Suprapubic skin (tissue), 4 donors: Measurements from ENCODE around the gene ZNF385A. TPM values are rescaled to one million over a fixed set of nuclear protein-coding genes. Genes with fewer than 3 reads are reported as not detected.
A peak's percentile ranks its signal among the peaks of the same experiment; 100 is the strongest.

Experiments used
- DNase-seq, 2 donors: peaks; one replicate each; pipeline ENCODE4 v3.0.0-alpha.2; 2019; ENCODE audit warnings: low spot score in 2 of 2
- H3K27ac ChIP-seq: fragments of 200-600 bp; sonication (generic); one replicate; pipeline ENCODE4 v1.5.1; 2019
- H3K27me3 ChIP-seq: fragments of 200-600 bp; sonication (generic); one replicate; pipeline ENCODE4 v1.5.1; 2019
- H3K36me3 ChIP-seq: fragments of 200-600 bp; sonication (generic); one replicate; pipeline ENCODE4 v1.5.1; 2019
- H3K4me1 ChIP-seq: fragments of 200-600 bp; sonication (generic); one replicate; pipeline ENCODE4 v1.5.1; 2019
- H3K4me3 ChIP-seq: fragments of 200-600 bp; sonication (generic); one replicate; pipeline ENCODE4 v1.5.1; 2019; ENCODE audit warnings: mild to moderate bottlenecking
- H3K9me3 ChIP-seq: fragments of 200-600 bp; sonication (generic); one replicate; pipeline ENCODE4 v1.5.1; 2019
- EP300 ChIP-seq: sonication (generic); formaldehyde crosslinking; IDR thresholded peaks from one replicate; pipeline ENCODE4 v1.6.1; 2017; ENCODE audit warnings: antibody characterized with exemption
- POLR2A ChIP-seq, 2 donors: fragments of 450-650 bp; IDR thresholded peaks; one replicate each; pipeline ENCODE4 v1.6.1; 2017; ENCODE audit warnings: antibody characterized with exemption in 2 of 2, mild to moderate bottlenecking in 2 of 2, moderate library complexity in 2 of 2
- POLR2AphosphoS5 ChIP-seq, 3 donors: sonication (generic); formaldehyde crosslinking; IDR thresholded peaks; one replicate each; pipeline ENCODE4 v1.6.1; 2017; ENCODE audit warnings: antibody characterized with exemption in 3 of 3
- WGBS: methylation state at CpG from one replicate; pipeline ENCODE4 v1.1.5; 2018; 5-methylcytosine and 5-hydroxymethylcytosine counted together
- total RNA-seq, 4 donors: library from RNA; depleted of rRNA; stranded (reverse); fragments of >200 nt; gene quantifications; one replicate each; pipeline ENCODE4 v1.1.0, GENCODE V29; 2016
- TF ChIP-seq, protein P1 (sequence below), 2 donors: fragments of 200-600 bp in 1 of 2; fragments of 450-650 bp in 1 of 2; sonication (generic) in 1 of 2; IDR thresholded peaks; one replicate each; pipeline ENCODE4 v1.5.1; 2016 to 2019; ENCODE audit warnings: antibody characterized with exemption in 2 of 2, mild to moderate bottlenecking in 1 of 2, moderate library complexity in 1 of 2

Gene ZNF385A
- total RNA-seq, 4 donors from 2014 or later: 99.5 to 134 (median 113) TPM

DNA sequence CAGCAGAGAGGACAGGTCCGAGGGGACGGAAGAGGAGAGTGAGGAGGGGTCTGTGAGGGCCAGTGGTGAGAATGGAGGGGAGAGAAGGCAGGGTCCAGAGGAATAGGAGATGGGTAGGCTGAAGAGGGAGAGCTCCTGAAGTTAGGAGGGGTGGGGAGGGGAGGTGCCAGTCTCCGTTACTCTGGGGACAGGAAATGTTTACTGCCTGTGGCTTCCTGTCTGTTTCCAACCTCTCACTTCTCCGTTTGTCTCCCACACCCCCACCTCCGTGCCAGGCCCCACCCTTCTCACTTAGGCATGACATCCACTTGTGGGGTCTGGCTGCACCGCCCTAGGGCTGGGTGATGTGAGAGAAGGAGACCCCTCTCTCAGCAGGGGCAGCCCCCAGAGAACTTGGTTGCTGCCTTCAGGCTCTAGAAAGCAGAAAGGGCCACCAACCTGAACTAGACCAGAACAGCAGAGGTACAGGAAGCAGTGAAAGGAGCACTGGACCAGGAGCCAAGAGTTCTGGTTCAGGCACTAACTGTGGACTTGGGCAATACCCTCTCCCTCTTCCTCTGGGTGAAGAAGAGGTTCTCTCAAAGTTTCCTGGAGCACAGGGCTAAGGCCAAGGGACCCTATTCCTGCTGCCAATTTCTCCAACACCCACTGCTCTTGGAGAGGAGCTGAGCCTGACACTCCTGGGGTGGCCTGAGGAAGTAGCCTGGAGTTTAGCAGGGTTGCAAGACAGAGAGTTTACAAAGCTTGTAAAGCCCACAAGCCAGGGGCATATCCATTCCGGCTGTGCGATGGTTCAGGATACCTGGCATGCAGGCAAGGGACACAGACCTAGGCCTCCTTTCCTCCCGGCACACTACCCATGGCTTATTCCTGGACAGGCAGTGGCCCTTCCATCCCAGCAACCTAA is 29.0 kb upstream of the ZNF385A start:
- Histone ChIP-seq H3K4me3 (peak overlapping the region; percentile 64), H3K27me3 (no peaks in the 10 kb centered on the region), H3K36me3 (peaks cover 19% of the 10 kb centered on the region), H3K27ac (peak overlapping the region; percentile 73), H3K4me1 (peaks cover 73% of the 10 kb centered on the region), H3K9me3 (no peaks in the 10 kb centered on the region)
- no peak for TF ChIP-seq POLR2A (IDR thresholded peaks at IDR 0.05)
- TF ChIP-seq POLR2AphosphoS5 (IDR thresholded peaks at IDR 0.05): no peak
- TF ChIP-seq, protein P1, sequence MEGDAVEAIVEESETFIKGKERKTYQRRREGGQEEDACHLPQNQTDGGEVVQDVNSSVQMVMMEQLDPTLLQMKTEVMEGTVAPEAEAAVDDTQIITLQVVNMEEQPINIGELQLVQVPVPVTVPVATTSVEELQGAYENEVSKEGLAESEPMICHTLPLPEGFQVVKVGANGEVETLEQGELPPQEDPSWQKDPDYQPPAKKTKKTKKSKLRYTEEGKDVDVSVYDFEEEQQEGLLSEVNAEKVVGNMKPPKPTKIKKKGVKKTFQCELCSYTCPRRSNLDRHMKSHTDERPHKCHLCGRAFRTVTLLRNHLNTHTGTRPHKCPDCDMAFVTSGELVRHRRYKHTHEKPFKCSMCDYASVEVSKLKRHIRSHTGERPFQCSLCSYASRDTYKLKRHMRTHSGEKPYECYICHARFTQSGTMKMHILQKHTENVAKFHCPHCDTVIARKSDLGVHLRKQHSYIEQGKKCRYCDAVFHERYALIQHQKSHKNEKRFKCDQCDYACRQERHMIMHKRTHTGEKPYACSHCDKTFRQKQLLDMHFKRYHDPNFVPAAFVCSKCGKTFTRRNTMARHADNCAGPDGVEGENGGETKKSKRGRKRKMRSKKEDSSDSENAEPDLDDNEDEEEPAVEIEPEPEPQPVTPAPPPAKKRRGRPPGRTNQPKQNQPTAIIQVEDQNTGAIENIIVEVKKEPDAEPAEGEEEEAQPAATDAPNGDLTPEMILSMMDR (IDR thresholded peaks at IDR 0.05): no peak
- TF ChIP-seq EP300: no peak
- 39% methylated on average over 9 of the region's 9 CpGs for WGBS
- DNase-seq: peak in 1 of 2 donors; percentile 89

DNA sequence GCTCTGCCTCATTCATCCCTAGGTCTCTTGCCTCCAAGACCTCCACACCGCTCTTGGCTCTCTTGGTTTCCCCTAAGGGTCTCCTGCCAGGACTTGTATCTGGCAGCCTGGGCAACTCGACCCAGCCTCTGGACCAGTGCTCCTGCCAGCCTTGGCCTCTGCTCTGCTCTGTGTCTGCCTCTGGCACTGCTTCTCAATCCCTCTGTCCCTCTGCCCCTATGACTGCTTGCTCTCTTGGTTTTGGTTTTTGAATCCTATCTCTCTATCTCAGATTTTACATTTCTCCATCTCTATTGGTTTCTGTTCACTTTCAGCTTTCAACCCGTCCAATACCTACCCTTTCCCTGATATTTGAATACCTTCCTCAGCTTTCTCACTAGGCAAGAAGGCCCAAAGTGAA is 28.3 kb upstream of the ZNF385A start:
- WGBS: 67% methylated on average over 3 of the region's 3 CpGs
- Histone ChIP-seq H3K27ac (peak overlapping the region; percentile 73), H3K27me3 (no peaks in the 10 kb centered on the region), H3K4me1 (peaks cover 80% of the 10 kb centered on the region), H3K9me3 (no peaks in the 10 kb centered on the region), H3K4me3 (peak overlapping the region; percentile 64), H3K36me3 (peaks cover 26% of the 10 kb centered on the region)
- DNase-seq: no peak
- TF ChIP-seq EP300 (no peak), POLR2A (IDR thresholded peaks at IDR 0.05) (no peak), POLR2AphosphoS5 (IDR thresholded peaks at IDR 0.05) (no peak)
- TF ChIP-seq, protein P1 (IDR thresholded peaks at IDR 0.05): no peak

DNA sequence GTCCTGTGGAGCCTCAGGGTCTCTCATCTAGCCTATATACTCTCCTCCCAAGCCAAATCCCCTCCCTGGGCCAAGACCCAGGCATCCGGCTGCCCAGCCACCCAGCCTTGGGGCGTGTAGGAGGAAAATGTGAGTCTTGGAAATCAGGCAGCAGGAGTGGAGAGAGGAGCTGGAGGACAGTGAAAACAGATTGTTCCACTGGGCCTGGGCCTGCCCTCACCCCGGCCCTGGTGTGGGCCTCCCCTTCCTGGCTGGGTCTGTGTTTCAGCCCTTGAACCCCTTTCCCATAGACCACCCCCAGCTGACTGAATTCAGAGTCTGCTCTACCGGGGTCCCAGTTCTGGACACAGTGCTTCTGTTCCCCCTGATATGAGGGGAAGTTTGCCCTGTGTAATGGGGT is 27.8 kb upstream of the ZNF385A start:
- Histone ChIP-seq H3K27ac (peak overlapping the region; percentile 73), H3K4me1 (peaks cover 80% of the 10 kb centered on the region), H3K9me3 (no peaks in the 10 kb centered on the region), H3K4me3 (peak overlapping the region; percentile 64), H3K27me3 (no peaks in the 10 kb centered on the region), H3K36me3 (peaks cover 30% of the 10 kb centered on the region)
- no peak for TF ChIP-seq POLR2AphosphoS5 (IDR thresholded peaks at IDR 0.05)
- TF ChIP-seq, protein P1 (IDR thresholded peaks at IDR 0.05): no peak
- TF ChIP-seq EP300: no peak
- no peak for TF ChIP-seq POLR2A (IDR thresholded peaks at IDR 0.05)
- 43% methylated on average over 3 of the region's 4 CpGs for WGBS
- DNase-seq: peak in 1 of 2 donors; percentile 58

DNA sequence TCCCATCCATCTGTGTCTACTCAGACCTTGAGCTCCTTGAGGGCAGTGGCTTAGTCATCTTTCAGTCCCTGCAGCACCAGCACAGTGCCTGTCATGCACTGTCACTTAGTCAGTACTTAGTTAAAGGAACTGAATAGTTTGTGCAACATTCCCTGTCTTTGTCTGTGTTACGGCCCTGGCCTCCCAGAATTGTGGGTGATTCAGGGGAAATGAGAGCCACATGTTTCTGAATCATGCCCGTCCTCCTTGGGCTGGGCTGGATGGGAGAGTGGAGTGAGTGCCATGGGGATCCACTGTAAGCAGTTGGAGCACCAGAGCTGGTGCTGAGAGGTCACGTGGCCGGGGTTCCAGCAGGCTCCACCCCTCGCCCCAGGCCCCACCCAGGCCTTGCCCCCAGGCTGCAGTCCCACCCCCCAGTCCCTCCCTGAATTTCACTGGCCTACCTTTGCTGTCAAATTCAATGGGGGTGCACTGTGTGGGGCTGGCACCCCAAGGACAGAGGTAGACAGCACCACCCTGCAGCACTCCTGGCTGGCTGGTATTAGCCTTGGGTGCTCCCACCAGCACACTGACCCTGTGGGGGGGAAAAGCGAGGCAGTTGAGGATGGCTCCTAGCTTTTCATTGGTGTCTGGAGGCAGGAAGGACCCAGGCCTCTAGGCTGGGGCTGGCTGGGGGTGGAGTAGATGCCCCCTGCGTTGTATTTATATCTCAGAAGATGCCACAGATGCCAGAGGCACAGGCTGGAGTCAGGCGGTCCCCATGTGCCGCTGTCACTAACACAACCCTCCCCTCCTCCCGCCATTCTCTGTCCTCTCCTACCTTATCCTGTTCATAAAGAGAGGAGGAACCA is 27.1 kb upstream of the ZNF385A start:
- peak; percentile 91 to 92 for DNase-seq
- Histone ChIP-seq H3K9me3 (no peaks in the 10 kb centered on the region), H3K4me1 (peaks cover 80% of the 10 kb centered on the region), H3K27ac (peak overlapping the region; percentile 73), H3K36me3 (peaks cover 38% of the 10 kb centered on the region), H3K4me3 (peak overlapping the region; percentile 64), H3K27me3 (no peaks in the 10 kb centered on the region)
- 55% methylated on average over 6 of the region's 10 CpGs for WGBS
- TF ChIP-seq POLR2AphosphoS5 (IDR thresholded peaks at IDR 0.05): peak in 1 of 3 donors; percentile 68
- TF ChIP-seq POLR2A (IDR thresholded peaks at IDR 0.05): no peak

DNA sequence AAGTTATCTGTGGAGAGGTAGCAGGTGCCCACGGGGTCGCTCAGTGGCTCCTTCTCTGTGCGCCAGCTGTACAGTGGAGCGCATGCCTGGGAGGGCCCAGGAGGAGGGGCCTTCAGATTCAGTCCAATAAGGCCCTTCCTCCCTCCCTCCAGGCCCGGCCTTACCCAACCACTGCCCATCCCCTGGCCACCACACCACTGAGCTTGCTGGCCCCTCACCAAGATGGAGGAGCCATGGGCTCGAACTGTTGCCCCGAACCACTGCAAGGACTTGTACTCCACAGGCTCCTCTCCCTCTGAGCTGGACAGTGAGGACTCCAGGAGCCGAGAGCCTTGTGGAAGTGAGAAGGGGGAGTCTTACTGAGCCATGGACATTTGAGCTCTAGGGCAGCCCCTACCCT is 24.7 kb upstream of the ZNF385A start:
- DNase-seq: no peak
- Histone ChIP-seq H3K36me3 (peaks cover 57% of the 10 kb centered on the region), H3K27ac (no peak overlapping the region), H3K4me1 (peaks cover 59% of the 10 kb centered on the region), H3K9me3 (no peaks in the 10 kb centered on the region), H3K4me3 (no peak overlapping the region), H3K27me3 (no peaks in the 10 kb centered on the region)
- TF ChIP-seq POLR2A (IDR thresholded peaks at IDR 0.05) (no peak), POLR2AphosphoS5 (IDR thresholded peaks at IDR 0.05) (no peak), EP300 (no peak)
- TF ChIP-seq, protein P1 (IDR thresholded peaks at IDR 0.05): no peak
- WGBS: 93% methylated on average over 6 of the region's 8 CpGs
